Vagina (tissue), 2 donors: Measurements from ENCODE around the gene CD52.

Source experiments
- POLR2A ChIP-seq, 2 donors: fragments of 450-650 bp; IDR thresholded peaks; one replicate each; pipeline ENCODE4 v1.6.1; 2017; ENCODE audit warnings: antibody characterized with exemption in 2 of 2, mild to moderate bottlenecking in 2 of 2, moderate library complexity in 2 of 2
- TF ChIP-seq, protein P1 (sequence below), 3 experiments: fragments of 450-650 bp in 2 of 3; fragments of 200-600 bp in 1 of 3; sonication (generic) in 1 of 3; IDR thresholded peaks; one replicate each; pipeline ENCODE4 v1.5.1; 2017 to 2019; ENCODE audit warnings: antibody characterized with exemption in 3 of 3, mild to moderate bottlenecking in 2 of 3, moderate library complexity in 2 of 3

DNA sequence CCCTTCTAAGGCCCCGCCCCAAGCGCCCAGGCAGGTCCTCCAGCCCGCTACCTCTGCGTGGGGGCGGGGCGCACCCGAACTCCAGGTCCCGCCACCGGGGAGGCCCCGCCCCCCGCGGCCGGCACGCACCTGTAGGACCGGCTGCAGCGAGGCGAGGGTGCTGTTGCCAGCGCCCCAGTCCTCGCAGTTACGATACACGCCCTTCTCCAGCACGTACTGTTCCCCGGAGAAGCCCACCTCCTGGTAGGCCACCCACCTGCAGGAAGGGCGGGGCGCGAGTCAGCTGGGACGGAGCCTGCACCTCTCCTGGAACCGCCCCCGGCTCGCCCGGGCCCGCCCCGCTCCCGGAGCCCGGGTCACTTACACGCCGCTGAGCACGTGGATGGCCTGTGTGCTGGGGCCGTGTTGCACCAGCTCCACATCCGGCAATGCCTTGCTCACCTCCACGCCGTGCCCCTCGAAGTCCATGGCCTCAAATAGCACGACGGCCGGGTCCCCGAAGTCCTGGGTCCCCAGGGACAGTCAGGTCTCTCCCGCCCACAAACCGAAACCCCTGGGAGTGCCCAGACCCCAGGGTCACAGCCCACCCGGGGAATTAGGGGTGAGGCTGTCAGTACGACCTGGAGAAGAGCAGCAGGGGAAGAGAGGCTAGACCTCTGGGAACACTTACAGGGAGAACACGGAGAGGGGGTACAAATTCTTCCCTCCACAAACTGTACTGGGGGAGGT is 18.9 kb downstream of the CD52 start:
- no peak for TF ChIP-seq POLR2A (IDR thresholded peaks at IDR 0.05)
- TF ChIP-seq, protein P1, sequence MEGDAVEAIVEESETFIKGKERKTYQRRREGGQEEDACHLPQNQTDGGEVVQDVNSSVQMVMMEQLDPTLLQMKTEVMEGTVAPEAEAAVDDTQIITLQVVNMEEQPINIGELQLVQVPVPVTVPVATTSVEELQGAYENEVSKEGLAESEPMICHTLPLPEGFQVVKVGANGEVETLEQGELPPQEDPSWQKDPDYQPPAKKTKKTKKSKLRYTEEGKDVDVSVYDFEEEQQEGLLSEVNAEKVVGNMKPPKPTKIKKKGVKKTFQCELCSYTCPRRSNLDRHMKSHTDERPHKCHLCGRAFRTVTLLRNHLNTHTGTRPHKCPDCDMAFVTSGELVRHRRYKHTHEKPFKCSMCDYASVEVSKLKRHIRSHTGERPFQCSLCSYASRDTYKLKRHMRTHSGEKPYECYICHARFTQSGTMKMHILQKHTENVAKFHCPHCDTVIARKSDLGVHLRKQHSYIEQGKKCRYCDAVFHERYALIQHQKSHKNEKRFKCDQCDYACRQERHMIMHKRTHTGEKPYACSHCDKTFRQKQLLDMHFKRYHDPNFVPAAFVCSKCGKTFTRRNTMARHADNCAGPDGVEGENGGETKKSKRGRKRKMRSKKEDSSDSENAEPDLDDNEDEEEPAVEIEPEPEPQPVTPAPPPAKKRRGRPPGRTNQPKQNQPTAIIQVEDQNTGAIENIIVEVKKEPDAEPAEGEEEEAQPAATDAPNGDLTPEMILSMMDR (IDR thresholded peaks at IDR 0.05): no peak
